ENCODE measurements around the gene PAWR.
"Not testable (repeated sequence)": the region's sequence is repeated elsewhere in the genome, so short reads cannot be mapped to it uniquely, and the experiment has no call there.

PAWR gene

DNA sequence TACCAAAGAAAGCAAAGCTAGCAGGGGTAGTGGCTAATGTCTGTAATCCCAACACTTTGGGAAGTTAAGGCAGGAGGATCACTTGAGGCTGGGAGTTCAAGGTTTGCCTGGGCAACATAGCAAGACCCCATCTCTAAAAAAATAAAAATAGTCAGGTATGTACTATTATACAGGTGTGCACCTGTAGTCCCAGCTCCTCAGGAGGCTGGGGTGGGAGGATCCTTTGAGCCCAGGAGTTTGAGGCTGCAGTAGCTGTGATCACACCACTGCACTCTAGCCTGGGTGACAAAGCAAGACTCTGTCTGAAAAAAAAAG is 142.2 kb downstream of the PAWR start:
- DNase-seq (no peak), ATAC-seq (no peak)

DNA sequence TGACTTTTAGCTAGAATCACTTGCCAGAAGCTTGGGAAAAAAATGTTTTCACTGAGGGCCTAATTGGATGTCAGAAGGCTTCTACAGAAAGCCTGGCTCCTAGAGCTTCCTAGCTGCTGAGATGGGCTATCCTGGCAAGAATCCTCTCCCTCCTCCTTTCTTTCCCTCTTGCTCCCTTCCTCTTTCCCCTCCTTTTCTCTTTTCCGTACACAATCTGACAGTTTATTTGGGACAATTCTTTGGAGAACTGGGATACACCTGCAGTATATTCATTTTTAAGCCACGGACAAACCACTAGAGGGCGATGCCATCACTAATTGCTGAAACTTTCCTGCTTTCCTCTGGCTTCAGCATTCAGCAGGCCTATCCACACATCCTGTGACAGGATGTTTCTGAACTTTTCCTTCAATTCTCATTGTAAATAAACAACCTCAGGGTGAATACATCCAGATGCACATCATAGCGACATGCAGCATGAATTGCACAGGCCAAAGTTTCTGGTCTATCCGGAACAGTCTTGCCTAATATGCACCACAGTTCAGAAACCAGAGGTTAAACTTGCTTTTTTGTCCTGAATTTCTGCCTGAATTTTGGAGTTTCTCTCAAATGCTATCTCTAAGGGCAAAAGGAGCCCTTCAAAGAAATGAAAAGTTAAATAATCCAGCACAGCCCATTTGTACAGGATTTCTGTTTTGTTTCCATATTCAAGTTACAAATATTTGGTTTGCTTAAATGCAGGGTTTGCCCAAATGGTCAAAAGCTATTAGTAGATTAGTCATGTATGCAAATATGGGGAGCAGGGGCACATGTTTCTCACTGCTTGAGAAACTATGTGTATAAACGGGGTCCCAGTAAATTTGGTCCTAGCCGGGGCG is 142.8 kb downstream of the PAWR start:
- DNase-seq (peak; percentile 17), ATAC-seq (no peak)

DNA sequence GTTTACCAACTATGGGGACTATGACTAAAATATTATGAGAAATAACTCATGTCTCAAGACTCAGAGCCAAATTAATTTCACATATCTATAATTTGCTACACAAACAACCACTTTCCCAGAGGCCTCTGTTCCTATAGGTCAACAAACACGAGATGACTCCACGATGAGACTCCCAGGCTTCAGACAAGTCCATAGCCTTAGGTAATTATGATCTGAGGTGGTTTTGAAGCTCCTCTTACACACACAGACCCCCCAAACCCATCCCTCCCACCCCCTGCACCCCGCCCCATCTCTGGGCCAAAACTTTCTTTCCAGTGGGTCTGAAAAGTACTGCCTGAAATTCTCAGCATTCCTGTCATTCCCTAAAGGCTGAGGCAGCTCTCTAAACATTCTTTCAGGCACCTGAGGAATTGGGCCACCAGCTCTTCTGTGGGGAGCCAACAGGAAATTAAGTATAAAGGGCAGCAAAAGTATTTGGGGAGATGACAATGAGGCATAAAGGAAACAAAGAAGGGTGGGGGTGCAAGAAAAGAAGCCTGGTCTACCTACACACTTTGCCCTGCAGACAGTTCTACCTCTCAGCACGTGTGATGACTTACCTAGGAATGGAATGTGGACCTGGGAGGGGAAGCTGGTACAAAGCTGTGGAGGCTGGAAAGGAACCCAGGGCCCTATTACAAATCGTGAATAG is 143.6 kb downstream of the PAWR start:
- DNase-seq (no peak), ATAC-seq (no peak)

DNA sequence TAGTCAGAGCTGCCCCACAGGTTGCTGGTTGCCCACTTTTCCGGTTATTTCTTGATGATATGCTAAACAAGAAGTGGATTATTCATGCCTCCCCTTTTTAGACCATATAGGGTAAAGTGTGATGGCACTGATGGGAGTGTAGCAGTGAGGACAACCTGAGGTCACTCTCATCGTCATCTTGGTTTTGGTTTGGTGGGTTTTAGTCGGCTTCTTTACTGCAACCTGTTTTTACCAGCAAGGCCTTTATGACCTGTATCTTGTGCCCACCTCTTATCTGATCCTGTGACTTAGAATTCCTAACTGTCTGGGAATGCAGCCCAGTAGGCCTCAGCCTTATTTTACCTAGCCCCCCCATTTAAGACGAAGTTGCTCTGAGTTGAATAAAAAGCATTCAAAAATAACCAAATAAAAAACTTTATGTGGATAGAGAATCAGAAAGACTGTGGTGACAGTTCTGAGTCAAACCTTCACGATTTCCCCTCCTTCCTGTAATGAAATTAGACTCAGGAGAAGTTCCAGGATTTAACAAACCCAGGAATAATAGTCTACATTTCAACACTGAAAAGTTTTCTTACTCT is 144.2 kb downstream of the PAWR start:
- ATAC-seq (no peak), DNase-seq (no peak)

DNA sequence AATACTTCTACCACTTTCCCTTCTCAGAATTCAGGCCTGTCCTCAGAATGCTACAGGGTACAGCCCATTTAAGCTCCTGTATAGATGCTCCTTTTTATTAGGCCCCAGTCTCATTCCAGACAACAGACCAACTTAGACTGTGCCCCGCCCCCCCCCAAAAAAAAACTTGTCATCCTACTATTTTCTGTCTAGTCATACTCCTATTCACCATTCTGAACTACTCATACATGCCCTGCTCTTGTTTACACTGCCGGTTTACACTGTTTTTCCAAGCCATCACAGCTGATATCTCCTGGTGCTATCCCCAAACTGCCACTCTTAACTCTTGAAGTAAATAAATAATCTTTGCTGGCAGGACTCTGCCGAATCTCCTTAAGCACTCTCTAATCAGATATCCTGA is 146.3 kb downstream of the PAWR start:
- ATAC-seq, DNase-seq: not testable (repeated sequence)

DNA sequence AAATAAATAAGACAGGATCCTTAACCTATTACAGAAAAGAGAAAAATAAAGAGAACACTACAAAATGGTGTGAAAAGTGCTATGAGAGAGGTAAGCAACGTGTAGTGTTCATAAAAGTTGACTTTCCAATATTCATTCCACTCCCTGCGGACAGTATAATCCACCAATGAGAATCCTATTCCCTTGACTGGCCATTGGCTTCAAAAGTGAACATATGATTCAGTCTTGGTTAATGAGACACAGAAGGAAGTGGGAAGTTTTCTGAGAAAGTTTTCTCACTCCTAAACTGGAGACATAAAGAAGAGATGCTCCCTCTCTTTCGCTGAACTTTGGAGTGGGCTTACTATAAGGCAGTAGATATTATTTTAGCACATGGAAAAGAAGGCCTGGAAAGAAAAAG is 153.1 kb downstream of the PAWR start:
- DNase-seq, result no peak
- ATAC-seq, result no peak

DNA sequence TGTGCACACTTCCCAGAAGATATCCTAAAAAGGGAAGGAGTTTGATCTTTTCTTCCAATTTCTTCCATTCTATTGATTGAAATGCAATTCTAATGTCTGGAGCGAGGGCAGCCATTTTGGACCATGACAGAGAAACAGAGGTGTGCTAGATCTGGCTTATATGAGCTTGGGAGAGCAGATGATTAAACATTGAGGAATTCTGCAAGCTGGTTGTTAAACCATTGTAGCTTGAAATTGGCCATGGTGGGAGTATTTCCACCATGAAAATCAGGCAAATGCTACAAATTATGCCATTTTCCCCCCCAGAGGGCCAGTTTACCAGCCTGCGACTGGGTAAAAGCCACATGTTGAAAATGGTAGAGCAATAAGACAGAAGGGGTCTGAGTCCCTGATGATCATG is 155.0 kb downstream of the PAWR start:
- ATAC-seq (no peak), DNase-seq (no peak)
